Ishikawa (cell line): ENCODE data around the gene GPRIN2.

Experiments
- CEBPB ChIP-seq: IDR thresholded peaks from 2 replicates; pipeline ENCODE4 v1.6.1; 2012
- CREB1 ChIP-seq: IDR thresholded peaks from 2 replicates; pipeline ENCODE4 v1.6.1; 2012; ENCODE audit warnings: low read depth
- EGR1 ChIP-seq: IDR thresholded peaks from 2 replicates; pipeline ENCODE4 v1.6.1; 2012
- EP300 ChIP-seq: IDR thresholded peaks from 2 replicates; pipeline ENCODE4 v1.6.1; 2012; ENCODE audit warnings: borderline replicate concordance
- FOXM1 ChIP-seq: IDR thresholded peaks from 2 replicates; pipeline ENCODE4 v1.6.1; 2012; ENCODE audit warnings: low read depth, borderline replicate concordance
- NFIC ChIP-seq: IDR thresholded peaks from 2 replicates; pipeline ENCODE4 v1.6.1; 2012
- RAD21 ChIP-seq: IDR thresholded peaks from 2 replicates; pipeline ENCODE4 v1.6.1; 2012; ENCODE audit warnings: low read depth
- TEAD4 ChIP-seq: IDR thresholded peaks from 2 replicates; pipeline ENCODE4 v1.6.1; 2012
- TF ChIP-seq, protein P1 (sequence below): IDR thresholded peaks from 2 replicates; pipeline ENCODE4 v1.6.1; 2012
- TF ChIP-seq, protein P2 (sequence below): IDR thresholded peaks from 2 replicates; pipeline ENCODE4 v1.6.1; 2012; ENCODE audit warnings: low read depth, mild to moderate bottlenecking

DNA sequence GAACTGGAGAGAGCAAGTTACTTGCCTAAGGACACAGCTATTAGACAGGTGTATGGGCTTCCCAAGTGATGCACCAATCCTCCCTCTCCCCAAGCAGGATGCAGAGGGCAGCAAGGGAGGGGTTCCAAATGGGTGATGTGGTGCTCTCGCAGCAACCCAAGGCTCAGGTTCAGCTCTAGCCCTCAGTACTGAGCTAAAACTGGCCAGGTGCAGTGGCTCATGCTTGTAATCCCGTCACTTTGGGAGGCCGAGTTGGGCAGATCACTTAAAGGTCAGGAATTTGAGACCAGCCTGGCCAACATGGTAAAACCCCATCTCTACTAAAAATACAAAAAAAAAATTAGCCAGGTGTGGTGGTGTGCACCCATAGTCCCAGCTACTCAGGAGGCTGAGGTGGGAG lies 40.7 kb downstream of the GPRIN2 start:
- TF ChIP-seq EP300 (no peak), CREB1 (no peak), FOXM1 (no peak), EGR1 (no peak), RAD21 (no peak), TEAD4 (no peak), NFIC (no peak), CEBPB (no peak)
- TF ChIP-seq, protein P1, sequence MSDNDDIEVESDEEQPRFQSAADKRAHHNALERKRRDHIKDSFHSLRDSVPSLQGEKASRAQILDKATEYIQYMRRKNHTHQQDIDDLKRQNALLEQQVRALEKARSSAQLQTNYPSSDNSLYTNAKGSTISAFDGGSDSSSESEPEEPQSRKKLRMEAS = no peak
- TF ChIP-seq, protein P2, sequence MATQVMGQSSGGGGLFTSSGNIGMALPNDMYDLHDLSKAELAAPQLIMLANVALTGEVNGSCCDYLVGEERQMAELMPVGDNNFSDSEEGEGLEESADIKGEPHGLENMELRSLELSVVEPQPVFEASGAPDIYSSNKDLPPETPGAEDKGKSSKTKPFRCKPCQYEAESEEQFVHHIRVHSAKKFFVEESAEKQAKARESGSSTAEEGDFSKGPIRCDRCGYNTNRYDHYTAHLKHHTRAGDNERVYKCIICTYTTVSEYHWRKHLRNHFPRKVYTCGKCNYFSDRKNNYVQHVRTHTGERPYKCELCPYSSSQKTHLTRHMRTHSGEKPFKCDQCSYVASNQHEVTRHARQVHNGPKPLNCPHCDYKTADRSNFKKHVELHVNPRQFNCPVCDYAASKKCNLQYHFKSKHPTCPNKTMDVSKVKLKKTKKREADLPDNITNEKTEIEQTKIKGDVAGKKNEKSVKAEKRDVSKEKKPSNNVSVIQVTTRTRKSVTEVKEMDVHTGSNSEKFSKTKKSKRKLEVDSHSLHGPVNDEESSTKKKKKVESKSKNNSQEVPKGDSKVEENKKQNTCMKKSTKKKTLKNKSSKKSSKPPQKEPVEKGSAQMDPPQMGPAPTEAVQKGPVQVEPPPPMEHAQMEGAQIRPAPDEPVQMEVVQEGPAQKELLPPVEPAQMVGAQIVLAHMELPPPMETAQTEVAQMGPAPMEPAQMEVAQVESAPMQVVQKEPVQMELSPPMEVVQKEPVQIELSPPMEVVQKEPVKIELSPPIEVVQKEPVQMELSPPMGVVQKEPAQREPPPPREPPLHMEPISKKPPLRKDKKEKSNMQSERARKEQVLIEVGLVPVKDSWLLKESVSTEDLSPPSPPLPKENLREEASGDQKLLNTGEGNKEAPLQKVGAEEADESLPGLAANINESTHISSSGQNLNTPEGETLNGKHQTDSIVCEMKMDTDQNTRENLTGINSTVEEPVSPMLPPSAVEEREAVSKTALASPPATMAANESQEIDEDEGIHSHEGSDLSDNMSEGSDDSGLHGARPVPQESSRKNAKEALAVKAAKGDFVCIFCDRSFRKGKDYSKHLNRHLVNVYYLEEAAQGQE = no peak
